ENCODE results near the gene TPH2.

The TPH2 gene

GRCh38 chr12:71967211-71967610, 28.6 kb downstream of the TPH2 start:
- no peak for DNase-seq

- no peak for DNase-seq
These were observed 30.7 kb downstream of the TPH2 start for GRCh38 chr12:71969330-71969729.

GRCh38 chr12:71970031-71970430, 31.4 kb downstream of the TPH2 start:
- DNase-seq: no peak

GRCh38 chr12:71972441-71973074, 33.9 kb downstream of the TPH2 start:
- DNase-seq: no peak

- DNase-seq: peak; percentile 33
These were observed 35.0 kb downstream of the TPH2 start for GRCh38 chr12:71973687-71974086.

GRCh38 chr12:71980538-71980937, 41.9 kb downstream of the TPH2 start:
- no peak for DNase-seq

GRCh38 chr12:71981149-71981548, 42.5 kb downstream of the TPH2 start:
- DNase-seq: no peak

GRCh38 chr12:71994715-71995114, 56.1 kb downstream of the TPH2 start:
- DNase-seq: no peak

GRCh38 chr12:71999795-72000194, 61.1 kb downstream of the TPH2 start:
- peak; percentile 6 for DNase-seq

- DNase-seq: no peak
These were observed 62.5 kb downstream of the TPH2 start for GRCh38 chr12:72000969-72001648.

- no peak for DNase-seq
These were observed 68.1 kb downstream of the TPH2 start for GRCh38 chr12:72006766-72007165.

- DNase-seq: no peak
These were observed 71.7 kb downstream of the TPH2 start for GRCh38 chr12:72010356-72010755.

GRCh38 chr12:72011374-72011773, 72.7 kb downstream of the TPH2 start:
- DNase-seq: no peak

- no peak for DNase-seq
These were observed 74.2 kb downstream of the TPH2 start for GRCh38 chr12:72012874-72013273.

GRCh38 chr12:72015895-72016294, 77.2 kb downstream of the TPH2 start:
- no peak for DNase-seq

- DNase-seq: peak; percentile 76
These were observed 78.5 kb downstream of the TPH2 start for GRCh38 chr12:72017054-72017651.

- no peak for DNase-seq
These were observed 79.4 kb downstream of the TPH2 start for GRCh38 chr12:72018036-72018435.

GRCh38 chr12:72024613-72025012, 86.0 kb downstream of the TPH2 start:
- DNase-seq: no peak

GRCh38 chr12:72025524-72025923, 86.9 kb downstream of the TPH2 start:
- DNase-seq: no peak

- DNase-seq: no peak
These were observed 90.3 kb downstream of the TPH2 start for GRCh38 chr12:72028966-72029365.

GRCh38 chr12:72030277-72030676, 91.6 kb downstream of the TPH2 start:
- DNase-seq: no peak

- DNase-seq: no peak
These were observed 92.4 kb downstream of the TPH2 start for GRCh38 chr12:72031066-72031465.

GRCh38 chr12:72033991-72034390, 95.3 kb downstream of the TPH2 start:
- DNase-seq: no peak

- no peak for DNase-seq
These were observed 97.0 kb downstream of the TPH2 start for GRCh38 chr12:72035625-72036024.

- no peak for DNase-seq
These were observed 97.7 kb downstream of the TPH2 start for GRCh38 chr12:72036393-72036792.
